ENCODE data around the gene SLC6A18.
"Not testable (repeated sequence)": the region's sequence is repeated elsewhere in the genome, so short reads cannot be mapped to it uniquely, and the experiment has no call there.

Gene SLC6A18

DNA sequence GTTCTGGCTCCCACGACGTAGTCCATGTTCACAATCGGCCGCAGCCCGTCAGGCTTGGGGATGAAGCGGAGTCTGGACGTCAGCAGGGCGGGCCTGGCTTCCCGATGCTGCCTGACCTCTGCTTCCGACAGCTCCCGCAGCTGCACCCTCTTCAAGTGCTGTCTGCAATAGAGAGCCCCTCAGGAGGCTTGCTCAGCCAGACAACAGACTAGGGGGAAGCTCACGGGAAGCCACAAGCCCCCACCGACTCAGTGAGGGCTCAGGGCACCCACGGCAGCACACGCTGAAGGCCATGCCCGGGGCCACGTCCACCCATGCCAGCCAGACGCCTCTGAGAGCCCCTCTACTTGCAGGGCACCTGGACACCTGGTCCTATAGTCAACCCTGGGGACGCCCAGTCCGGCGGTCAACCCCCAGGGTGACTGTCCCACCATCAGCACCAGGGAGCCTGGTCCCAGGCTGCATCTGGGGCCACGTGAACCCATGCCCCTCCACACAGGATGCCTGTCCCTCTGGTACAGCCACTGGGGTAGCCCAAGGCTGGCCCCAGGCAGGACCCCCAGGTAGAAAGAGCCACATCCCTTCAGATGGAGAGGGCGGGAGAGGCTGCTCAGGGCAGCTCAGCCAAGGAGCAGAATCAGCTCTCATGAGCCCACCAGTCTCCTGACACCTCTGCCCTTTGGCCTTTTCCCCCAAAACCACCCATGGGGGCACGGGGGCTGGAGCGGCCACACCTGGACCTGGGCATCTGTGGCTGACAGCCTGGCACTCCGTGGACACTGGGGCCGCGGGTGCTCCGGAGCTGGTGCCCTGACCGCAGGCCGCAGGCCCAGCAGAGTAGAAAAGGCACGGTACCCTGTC, 55.2 kb downstream of the SLC6A18 start:
- DNase-seq (ENCODE audit: low spot score): no peak
- TF ChIP-seq, protein P1, sequence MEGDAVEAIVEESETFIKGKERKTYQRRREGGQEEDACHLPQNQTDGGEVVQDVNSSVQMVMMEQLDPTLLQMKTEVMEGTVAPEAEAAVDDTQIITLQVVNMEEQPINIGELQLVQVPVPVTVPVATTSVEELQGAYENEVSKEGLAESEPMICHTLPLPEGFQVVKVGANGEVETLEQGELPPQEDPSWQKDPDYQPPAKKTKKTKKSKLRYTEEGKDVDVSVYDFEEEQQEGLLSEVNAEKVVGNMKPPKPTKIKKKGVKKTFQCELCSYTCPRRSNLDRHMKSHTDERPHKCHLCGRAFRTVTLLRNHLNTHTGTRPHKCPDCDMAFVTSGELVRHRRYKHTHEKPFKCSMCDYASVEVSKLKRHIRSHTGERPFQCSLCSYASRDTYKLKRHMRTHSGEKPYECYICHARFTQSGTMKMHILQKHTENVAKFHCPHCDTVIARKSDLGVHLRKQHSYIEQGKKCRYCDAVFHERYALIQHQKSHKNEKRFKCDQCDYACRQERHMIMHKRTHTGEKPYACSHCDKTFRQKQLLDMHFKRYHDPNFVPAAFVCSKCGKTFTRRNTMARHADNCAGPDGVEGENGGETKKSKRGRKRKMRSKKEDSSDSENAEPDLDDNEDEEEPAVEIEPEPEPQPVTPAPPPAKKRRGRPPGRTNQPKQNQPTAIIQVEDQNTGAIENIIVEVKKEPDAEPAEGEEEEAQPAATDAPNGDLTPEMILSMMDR (IDR thresholded peaks at IDR 0.05; ENCODE audit: extremely low read depth, missing control alignments): no peak

DNA sequence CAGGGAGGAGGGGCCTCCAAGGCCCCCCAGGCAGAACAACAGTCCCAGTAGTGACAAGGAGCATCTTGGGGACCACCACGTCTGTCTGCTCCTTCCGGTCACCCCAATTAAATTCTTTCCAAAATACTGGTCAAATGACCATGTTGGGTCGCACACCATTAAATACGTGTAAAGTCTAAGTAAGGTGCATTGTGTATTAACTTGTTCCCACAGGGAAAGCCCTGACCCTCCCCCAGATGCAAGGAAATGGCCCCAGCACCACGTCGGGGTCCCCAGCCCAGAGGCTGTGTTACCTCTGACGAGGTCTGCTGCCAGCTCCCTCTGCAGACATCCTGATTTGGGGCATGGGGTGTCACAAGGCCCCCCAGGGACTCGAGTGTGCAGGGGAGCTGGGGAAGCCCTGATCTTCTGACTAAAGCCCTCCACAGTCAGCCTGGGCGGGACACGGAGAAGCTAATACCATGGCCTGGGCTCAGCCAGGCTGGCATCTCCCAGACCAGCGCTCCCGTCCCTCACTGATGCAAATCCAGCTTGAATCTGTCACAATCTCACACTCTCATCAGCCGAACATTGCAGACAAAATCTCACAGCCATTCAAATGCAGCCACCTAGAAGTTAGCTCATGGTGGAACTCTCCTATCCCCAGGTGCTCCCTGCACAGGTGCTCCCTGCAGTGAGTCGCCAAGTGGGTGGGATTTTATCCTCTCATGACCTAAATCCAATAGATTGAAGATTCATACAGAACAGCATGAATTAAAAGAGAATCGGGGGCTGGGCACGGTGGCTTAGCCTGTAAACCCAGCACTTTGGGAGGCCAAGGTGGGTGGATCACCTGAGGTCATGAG, 56.1 kb downstream of the SLC6A18 start:
- DNase-seq (ENCODE audit: low spot score): no peak
- TF ChIP-seq, protein P1 (IDR thresholded peaks at IDR 0.05; ENCODE audit: extremely low read depth, missing control alignments): no peak

DNA sequence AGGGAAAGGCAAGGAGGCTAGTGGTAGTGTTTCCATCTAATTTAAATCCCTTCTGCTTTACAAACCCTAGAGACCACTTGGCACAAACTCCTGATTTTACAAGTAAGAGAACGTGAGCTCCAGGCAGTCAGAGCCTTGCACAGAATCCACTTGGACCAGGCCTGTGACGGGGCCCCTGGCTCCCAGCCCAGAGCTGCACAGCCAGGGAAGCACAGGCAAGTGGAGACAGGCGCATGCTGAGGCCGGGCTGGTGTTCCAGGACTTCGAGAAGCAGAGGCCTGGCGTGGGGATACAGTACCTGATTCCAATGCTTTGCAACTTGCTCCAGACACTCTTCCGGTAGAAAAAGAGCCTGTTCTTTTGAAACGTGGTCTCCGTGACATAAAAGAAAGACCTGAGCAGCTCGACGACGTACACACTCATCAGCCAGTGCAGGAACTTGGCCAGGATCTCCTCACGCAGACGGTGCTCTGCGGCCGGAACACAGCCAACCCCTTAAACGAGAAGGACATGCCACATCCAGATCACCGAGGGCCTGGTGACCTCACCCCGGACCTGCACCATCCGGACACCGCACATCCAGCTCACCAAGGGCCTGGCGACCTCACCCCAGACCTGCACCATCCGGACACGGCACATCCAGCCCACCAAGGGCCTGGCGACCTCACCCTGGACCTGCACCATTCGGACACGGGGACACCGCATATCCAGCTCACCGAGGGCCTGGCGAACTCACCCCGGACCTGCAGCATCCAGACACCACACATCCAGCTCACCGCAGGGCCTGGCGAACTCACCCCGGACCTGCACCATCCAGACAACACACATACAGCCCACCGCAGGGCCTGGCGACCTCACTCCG, 57.2 kb downstream of the SLC6A18 start:
- TF ChIP-seq, protein P1 (IDR thresholded peaks at IDR 0.05; ENCODE audit: extremely low read depth, missing control alignments): no peak
- no peak for DNase-seq (ENCODE audit: low spot score)

DNA sequence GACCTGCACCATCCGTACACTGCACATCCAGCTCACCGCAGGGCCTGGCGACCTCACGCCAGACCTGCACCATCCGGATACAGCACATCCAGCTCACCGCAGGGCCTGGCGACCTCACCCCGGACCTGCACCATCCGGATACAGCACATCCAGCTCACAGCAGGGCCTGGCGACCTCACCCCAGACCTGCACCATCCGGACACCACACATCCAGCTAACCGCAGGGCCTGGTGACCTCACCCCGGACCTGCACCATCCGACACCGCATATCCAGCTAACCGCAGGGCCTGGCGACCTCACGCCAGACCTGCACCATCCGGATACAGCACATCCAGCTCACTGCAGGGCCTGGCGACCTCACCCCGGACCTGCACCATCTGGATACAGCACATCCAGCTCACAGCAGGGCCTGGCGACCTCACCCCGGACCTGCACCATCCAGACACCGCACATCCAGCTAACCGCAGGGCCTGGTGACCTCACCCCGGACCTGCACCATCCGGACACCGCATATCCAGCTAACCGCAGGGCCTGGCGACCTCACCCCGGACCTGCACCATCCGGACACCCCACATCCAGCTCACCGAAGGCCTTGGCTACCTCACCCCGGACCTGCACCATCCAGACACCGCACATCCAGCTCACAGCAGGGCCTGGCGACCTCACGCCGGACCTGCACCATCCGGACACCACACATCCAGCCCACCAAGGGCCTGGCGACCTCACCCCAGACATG, 58.0 kb downstream of the SLC6A18 start:
- not testable (repeated sequence) for DNase-seq (ENCODE audit: low spot score)

DNA sequence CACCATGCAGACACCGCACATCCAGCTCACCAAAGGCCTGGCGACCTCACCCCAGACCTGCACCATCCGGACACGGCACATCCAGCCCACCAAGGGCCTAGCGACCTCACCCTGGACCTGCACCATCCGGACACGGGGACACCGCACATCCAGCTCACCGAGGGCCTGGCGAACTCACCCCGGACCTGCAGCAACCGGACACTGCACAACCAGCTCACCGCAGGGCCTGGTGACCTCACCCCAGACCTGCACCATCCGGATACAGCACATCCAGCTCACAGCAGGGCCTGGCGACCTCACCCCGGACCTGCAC, 58.5 kb downstream of the SLC6A18 start:
- not testable (repeated sequence) for DNase-seq (ENCODE audit: low spot score)

DNA sequence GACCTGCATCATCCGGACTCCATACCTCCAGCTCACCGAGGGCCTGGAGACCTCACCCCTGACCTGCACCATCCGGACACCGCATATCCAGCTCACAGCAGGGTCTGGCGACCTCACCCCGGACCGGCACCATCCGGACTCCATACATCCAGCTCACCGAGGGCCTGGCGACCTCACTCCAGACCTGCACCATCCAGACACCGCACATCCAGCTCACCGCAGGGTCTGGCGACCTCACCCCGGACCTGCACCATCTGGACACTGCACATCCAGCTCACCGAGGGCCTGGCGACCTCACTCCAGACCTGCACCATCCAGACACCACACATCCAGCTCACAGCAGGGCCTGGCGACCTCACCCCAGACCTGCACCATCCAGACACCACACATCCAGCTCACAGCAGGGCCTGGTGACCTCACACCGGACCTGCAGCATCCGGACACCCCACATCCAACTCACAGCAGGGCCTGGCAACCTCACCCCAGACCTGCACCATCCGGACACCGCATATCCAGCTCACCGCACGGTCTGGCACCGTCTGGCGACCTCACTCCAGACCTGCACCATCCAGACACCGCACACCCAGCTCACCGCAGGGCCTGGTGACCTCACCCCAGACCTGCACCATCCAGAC, 59.3 kb downstream of the SLC6A18 start:
- not testable (repeated sequence) for DNase-seq (ENCODE audit: low spot score)

DNA sequence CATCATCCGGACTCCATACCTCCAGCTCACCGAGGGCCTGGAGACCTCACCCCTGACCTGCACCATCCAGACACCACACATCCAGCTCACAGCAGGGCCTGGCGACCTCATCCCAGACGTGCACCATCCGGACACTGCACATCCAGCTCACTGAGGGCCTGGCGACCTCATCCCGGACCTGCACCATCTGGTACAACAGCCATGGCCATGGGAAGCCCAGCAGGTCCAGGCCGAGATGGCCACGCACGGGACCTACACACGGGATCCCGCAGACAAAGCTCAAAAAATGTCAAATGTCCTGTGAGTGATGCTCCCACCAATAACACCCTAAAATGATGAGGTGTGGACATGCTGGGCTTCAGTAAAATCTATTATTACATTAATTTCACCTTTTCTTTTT, 60.0 kb downstream of the SLC6A18 start:
- DNase-seq (ENCODE audit: low spot score): no peak
- TF ChIP-seq, protein P1 (IDR thresholded peaks at IDR 0.05; ENCODE audit: extremely low read depth, missing control alignments): no peak

DNA sequence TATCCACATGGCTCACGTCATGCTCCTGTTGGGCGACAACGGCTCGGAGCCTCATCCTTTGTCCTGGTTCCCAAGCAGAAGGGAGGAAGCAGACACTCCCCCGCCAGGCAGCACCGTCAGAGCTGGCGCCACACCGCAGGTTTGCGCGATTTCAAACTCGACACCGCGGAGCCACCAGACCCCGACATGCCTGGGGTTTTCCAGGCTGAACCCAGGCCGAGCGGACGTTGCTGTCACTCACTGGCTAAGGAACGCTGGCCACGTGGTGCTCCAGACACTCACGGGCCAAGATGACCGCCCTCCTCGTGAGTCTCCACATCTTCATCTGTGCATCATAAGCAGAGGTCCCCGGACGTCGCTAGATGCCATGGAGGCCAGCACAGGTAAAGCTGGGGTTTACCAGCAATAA, 60.7 kb downstream of the SLC6A18 start:
- DNase-seq (ENCODE audit: low spot score): no peak
- TF ChIP-seq, protein P1 (IDR thresholded peaks at IDR 0.05; ENCODE audit: extremely low read depth, missing control alignments): no peak

Data from GM20000 (cell line).